Motor neuron (in vitro differentiated cells): Measurements from ENCODE around the gene NSUN2. TPM values are rescaled to one million over a fixed set of nuclear protein-coding genes. Genes with fewer than 3 reads are reported as not detected.
"Not testable (repeated sequence)": the region's sequence is repeated elsewhere in the genome, so short reads cannot be mapped to it uniquely, and the experiment has no call there.

ENCODE experiments used
- ATAC-seq, 8 experiments: fragments of 200-7000 bp; cut with Tn5 transposase; replicated peaks in 6 of 8; 2 replicates each; pipeline ENCODE4 v1.8.0; 2021; ENCODE audit warnings: mild to moderate bottlenecking in 8 of 8, moderate library complexity in 8 of 8
- H3K27ac ChIP-seq, 2 donors: fragments of 250-450 bp; sonication (Bioruptor Pico); 2 replicates each; pipeline ENCODE4 v1.9.0; 2021; ENCODE audit warnings: antibody characterized with exemption in 2 of 2, mild to moderate bottlenecking in 2 of 2, moderate library complexity in 1 of 2
- H3K4me1 ChIP-seq, 2 donors: fragments of 250-450 bp; sonication (Bioruptor Pico); replicated peaks in 1 of 2; 2 replicates each; pipeline ENCODE4 v1.6.1; 2021; ENCODE audit warnings: antibody characterized with exemption in 2 of 2, mild to moderate bottlenecking in 2 of 2, moderate library complexity in 1 of 2
- H3K4me3 ChIP-seq, 5 donors: fragments of 250-450 bp; sonication (Bioruptor Pico); 2 replicates each; pipeline ENCODE4 v1.9.0; 2021; ENCODE audit warnings: antibody characterized with exemption in 5 of 5, mild to moderate bottlenecking in 5 of 5, moderate library complexity in 4 of 5
- WGBS, 10 experiments: fragments of 450-650 bp; shearing (Covaris generic); methylation state at CpG; one replicate each; pipeline ENCODE4 v1.0.0; 2022; 5-methylcytosine and 5-hydroxymethylcytosine counted together
- in situ Hi-C, 9 experiments: fragments of 400-800 bp; cut with MboI; loops; one replicate each; pipeline ENCODE4 v1.15.0; 2021; ENCODE audit warnings: low sequenced_read_pairs in 9 of 9, low pct_unique_long_range_greater_than_20kb in 2 of 9; ENCODE audit not compliant: unreplicated experiment in 9 of 9
- total RNA-seq, 8 experiments: library from RNA; unstranded; fragments of 300-600 nt; gene quantifications; 2 replicates each; pipeline versions ENCODE4 v1.2.3 to v1.2.4, GENCODE V29; 2022

The NSUN2 gene
- 10 to 100 TPM; 20.6 to 86.7 (median 35.2) TPM for total RNA-seq

DNA sequence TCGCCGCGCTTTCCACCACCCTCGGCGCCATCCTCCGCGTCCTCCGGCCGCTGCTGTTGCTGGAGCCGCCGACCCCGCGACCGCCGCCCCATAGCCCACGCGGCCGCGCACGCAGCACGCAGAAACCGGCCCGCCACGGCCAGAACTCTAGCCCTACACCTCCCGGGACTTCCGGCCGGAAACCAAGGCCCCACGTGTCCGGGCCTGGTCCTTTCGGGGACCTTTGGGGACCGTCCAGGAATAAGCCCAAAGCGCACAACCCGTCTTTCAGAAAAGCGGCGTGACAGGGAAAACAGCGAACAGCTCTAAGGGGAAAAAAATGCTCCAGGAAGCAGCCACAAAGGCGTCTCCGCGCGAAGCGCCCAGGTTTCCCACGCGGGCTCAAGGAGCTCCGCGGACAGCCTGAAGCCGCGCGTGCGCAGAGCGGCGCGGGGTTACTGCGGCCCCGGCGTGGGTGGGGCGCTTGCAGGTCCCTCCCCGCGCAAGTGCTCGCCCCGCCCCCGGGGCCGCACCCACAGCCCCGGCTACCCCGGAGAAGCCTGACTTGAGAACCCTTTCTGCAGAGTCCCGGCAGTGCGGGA lies at the start of gene NSUN2, which contains the start of gene SRD5A1:
NSUN2 (minus strand) TSS at position 157 of the 581 bp plus-strand sequence; CDS start at position 92, 65 bp downstream.
SRD5A1 (plus strand) TSS at position 553 of the 581 bp plus-strand sequence. CDS start 137 bp downstream, outside the sequence.
- H3K27ac ChIP-seq = peak within 1 kb of the TSS; percentile 99 to 100
- in situ Hi-C loops = loop anchor here in 3 of 9 experiments (10.0 to 25.0 kb wide), 2 partner anchors 104 to 112 kb away; no protein-coding TSS in a partner anchor
- peaks cover 6 to 14% of the 10 kb centered on the region in 2 donors for H3K4me1 ChIP-seq
- 0 to 2% (median 0%) methylated on average over 2 to 21 of the region's 66 CpGs; no CpG with 5 or more reads in 6 of the 10 experiments for WGBS, 10 experiments
- H3K4me3 ChIP-seq = peak within 1 kb of the TSS; percentile 50 to 86 (median 70)
- ATAC-seq = peak; percentile 82 to 90 (median 89)

DNA sequence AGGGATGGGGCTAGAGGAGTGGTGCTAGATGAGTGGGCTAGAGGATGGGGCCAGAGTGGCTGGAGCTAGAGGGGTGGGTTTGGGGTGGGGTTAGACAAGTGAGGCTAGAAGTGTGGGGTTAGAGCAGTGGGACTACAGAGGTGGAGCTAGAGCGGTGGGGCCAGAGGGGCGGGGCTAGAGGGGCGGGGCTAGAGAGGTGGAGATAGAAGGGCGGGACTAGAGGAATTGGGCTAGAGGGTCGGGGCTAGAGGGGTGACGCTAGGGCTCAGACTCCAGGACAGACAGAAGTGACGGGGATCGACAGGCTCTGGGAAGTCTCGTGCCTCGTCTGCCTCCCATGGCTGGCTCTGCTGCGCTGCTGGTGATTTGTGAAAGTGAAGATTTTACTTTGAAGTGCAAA lies 49.4 kb upstream of the NSUN2 start:
- Histone ChIP-seq H3K4me1 (no peaks in the 10 kb centered on the region), H3K4me3 (no peak overlapping the region), H3K27ac (no peak overlapping the region)
- in situ Hi-C loops = no loop called here
- ATAC-seq = no peak
- 29 to 83% (median 47%) methylated on average over 1 to 3 of the region's 11 CpGs; no CpG with 5 or more reads in 7 of the 10 experiments for WGBS, 10 experiments

DNA sequence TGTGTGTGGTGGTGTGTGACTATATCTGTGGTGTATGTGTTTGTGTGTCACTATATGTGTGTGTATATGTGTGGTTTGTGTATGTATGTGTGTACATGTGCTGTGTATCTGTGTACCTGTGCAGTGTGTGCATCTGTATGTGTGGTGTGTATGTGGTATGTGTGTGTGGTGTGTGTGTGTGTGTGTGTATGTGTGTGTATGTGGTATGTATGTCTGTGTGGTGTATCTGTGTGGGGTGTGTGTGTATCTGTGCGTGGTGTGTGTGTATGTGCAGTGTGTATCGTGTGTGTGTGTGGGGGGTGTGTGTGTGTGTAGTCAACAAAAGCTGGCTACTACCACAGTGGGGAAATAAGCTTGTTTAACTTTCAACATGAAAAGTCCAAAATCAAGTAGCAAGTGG lies 48.8 kb upstream of the NSUN2 start:
- H3K4me1 ChIP-seq = no peaks in the 10 kb centered on the region
- in situ Hi-C loops = no loop called here
- no peak overlapping the region for H3K4me3 ChIP-seq
- H3K27ac ChIP-seq = no peak overlapping the region
- 33 to 69% (median 60%) methylated on average over 1 to 2 of the region's 2 CpGs; no CpG with 5 or more reads in 5 of the 10 experiments for WGBS, 10 experiments
- no peak for ATAC-seq

DNA sequence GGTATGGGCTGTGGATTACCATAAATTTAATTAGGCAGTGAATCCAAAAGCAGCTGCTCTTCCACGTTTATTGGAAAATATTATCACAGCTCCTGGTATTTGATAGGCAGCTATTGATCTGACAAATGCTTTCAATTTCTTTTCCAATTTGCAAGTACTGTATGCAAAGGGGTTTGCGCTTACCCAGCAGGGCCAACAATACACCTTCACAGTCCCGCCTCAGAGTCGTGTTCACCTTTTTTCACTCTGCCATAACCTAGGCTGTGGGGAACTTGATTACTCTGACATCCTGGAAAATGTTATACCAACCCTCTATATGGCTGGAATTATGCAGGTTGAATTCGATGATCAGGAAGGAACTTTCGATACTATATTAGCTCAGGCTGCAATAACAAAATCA lies 48.1 kb upstream of the NSUN2 start:
- Histone ChIP-seq H3K27ac (no peak overlapping the region), H3K4me3 (no peak overlapping the region), H3K4me1 (no peaks in the 10 kb centered on the region)
- ATAC-seq = no peak
- in situ Hi-C loops = no loop called here
- 0 to 65% (median 57%) methylated on average over 1 to 6 of the region's 6 CpGs; no CpG with 5 or more reads in 1 of the 10 experiments for WGBS, 10 experiments

DNA sequence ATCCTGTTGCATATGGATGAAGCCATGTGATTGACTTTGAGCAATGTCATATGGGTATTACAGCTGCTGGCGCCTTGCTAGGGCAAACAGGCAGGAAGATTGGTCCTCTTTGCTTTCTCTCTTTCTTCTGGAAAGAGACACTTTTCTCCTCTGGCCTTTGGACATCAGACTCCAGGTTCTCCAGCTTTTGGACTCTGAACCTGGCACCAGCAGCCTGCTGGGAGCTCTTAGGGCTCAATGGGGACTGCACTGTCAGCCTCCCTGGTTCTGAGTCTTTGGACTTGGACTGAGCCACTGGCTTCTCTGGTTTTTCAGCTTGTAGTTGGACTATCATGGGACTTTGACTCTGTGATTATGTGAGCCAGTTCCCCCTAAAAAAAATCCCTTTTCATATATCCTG lies 45.5 kb upstream of the NSUN2 start:
- ATAC-seq = no peak
- in situ Hi-C loops = no loop called here
- 25 to 100% (median 80%) methylated on average over 1 of the region's 1 CpG; no CpG with 5 or more reads in 5 of the 10 experiments for WGBS, 10 experiments

DNA sequence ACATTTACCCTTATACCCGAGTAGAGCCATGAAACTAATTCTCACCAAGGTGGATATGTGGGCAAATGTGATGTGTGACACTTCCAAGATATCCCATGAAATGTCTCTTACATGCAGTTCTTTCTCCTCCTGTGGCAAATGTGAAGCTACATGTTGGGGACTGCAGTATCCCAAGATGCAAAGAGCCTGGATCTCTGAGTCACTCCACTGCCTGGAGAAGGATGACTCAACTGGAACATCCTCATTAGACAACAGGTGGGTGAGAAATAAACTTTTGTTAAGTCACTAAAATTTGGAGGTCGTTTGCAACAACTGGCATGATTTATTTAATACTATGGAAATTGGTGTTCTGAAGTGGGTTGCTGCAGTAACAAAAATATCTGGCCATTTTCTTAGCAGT lies 43.9 kb upstream of the NSUN2 start:
- no peak overlapping the region for H3K27ac ChIP-seq
- WGBS, 10 experiments = 33 to 87% (median 50%) methylated on average over 1 to 2 of the region's 2 CpGs; no CpG with 5 or more reads in 3 of the 10 experiments
- no peak overlapping the region for H3K4me3 ChIP-seq
- in situ Hi-C loops = no loop called here
- no peaks in the 10 kb centered on the region for H3K4me1 ChIP-seq
- ATAC-seq = no peak

More for the DNA sequence above, 45.5 kb upstream of the NSUN2 start:
- Histone ChIP-seq H3K4me1 (no peaks in the 10 kb centered on the region), H3K4me3 (no peak overlapping the region), H3K27ac (no peak overlapping the region)

DNA sequence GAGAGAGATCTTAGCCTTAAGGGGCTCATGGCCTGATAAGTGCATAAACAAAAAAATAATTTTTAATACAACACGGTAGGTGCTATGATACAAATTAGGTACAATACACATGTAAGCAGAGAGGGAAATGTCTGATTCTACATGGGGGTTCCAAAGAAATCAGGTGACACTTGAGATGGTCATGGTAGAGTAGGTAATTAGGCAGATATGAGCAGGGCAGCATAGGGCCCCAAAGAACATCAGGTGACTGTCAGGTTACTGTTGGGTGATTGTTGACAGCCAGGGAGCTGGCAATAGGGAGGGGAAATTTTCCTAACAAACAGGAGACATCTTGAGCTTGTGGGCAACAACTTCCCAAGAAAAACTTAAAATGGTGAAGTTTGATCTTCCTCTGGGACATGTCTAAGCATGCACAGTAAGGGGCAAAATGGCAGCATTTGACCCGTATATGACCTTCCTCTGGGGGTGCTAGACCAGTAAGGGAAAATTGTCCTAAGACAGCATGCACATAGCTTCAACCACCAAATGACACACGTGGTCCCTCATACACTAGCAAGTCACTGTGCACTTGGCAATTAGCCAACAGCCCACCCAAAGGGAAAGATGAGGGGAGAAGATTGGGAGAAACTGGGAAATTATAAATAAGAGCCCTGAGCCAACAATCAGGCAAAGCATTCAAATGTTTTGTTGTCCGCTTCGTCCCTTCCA lies 43.1 kb upstream of the NSUN2 start:
- H3K4me3 ChIP-seq = no peak overlapping the region
- no peak for ATAC-seq
- H3K27ac ChIP-seq = no peak overlapping the region
- 82 to 100% (median 96%) methylated on average over 1 to 5 of the region's 5 CpGs; no CpG with 5 or more reads in 1 of the 10 experiments for WGBS, 10 experiments
- no peaks in the 10 kb centered on the region for H3K4me1 ChIP-seq
- in situ Hi-C loops = no loop called here

DNA sequence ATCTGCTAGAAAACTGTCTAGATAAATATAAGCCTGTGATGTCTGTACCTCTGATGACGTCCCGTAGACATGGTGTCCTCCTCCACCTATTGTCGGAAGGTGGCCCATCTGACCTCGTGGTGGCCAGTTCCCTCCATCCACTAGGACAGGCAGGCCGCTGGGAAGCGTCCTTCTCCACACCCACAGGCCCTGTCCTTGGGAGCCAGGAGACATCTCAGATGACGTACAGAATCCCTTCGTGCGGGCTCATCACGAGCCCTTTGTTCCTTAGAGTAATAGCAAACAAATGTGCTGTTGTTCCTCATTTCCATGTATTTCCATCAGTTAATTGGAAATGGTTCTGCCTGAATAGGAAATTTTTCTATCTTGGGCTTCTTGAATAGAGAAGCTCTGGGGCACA lies 42.0 kb upstream of the NSUN2 start:
- Histone ChIP-seq H3K4me1 (no peaks in the 10 kb centered on the region), H3K4me3 (no peak overlapping the region), H3K27ac (no peak overlapping the region)
- in situ Hi-C loops = no loop called here
- no peak for ATAC-seq
- WGBS, 10 experiments = 81 to 100% (median 95%) methylated on average over 3 to 7 of the region's 10 CpGs; no CpG with 5 or more reads in 3 of the 10 experiments

DNA sequence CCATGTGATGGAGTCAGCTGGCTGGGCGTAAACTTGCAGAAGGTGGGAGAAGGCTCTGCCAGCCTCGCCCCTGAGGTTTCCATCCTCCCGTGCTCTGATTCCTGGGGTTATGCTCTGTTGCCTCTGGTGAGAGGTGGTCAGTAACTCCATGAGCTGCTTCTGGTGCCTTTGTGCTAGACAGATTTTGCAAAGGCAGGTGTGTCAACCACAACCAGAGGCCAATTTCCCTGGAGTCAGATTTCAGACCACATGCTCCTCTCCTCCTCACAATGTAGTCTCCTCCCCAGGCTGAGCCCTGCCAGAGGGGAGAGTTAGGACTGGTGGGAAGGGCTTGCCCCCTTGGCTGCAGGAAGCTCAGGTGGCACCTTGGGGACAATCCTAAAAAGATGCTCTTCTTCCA lies 41.6 kb upstream of the NSUN2 start:
- H3K4me1 ChIP-seq = no peaks in the 10 kb centered on the region
- no peak for ATAC-seq
- in situ Hi-C loops = no loop called here
- no peak overlapping the region for H3K4me3 ChIP-seq
- 67 to 100% (median 90%) methylated on average over 1 to 3 of the region's 3 CpGs; no CpG with 5 or more reads in 3 of the 10 experiments for WGBS, 10 experiments
- no peak overlapping the region for H3K27ac ChIP-seq

DNA sequence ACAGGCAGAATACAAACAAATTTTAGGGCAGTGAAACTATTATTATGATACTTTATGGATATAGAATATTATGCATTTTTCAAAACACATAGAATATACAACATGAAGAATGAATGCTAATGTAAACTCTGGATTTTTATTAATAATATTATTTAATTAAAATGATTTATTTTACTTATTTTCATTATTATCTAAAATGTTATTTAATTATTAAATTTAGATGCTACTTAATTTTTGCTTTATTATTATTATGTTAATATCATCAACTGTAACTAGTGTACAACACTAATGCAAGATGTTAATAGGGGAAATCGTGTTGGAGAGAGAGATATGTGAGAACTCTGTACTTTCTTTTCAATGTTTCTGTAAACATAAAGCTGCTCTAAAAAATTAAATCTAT lies 41.1 kb upstream of the NSUN2 start:
- in situ Hi-C loops = no loop called here
- ATAC-seq = no peak
- WGBS, 10 experiments = 20 to 100% (median 100%) methylated on average over 1 of the region's 1 CpG; no CpG with 5 or more reads in 4 of the 10 experiments
- H3K4me1 ChIP-seq = no peaks in the 10 kb centered on the region
- H3K27ac ChIP-seq = no peak overlapping the region
- no peak overlapping the region for H3K4me3 ChIP-seq

DNA sequence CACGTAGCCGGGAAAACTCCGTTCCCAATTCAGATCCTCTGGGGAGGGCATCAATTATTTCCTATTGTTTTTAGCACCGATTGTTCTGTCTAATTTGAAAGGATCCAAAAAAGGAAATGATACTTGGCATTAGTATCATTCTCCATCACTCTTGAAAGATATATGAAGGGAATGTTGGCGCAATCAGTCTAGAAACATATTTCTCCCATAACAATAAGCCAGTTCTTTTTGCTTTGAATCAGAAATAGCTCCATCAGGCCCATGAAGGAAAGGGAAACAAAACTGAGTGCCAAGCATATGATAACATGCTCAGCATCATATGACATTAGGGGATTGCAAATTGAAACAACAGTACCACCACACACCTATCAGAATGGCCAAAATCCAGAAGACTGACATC lies 40.2 kb upstream of the NSUN2 start:
- no peak overlapping the region for H3K27ac ChIP-seq
- no peak for ATAC-seq
- no peak overlapping the region for H3K4me3 ChIP-seq
- 82 to 100% (median 97%) methylated on average over 1 to 5 of the region's 5 CpGs; no CpG with 5 or more reads in 3 of the 10 experiments for WGBS, 10 experiments
- no peaks in the 10 kb centered on the region for H3K4me1 ChIP-seq
- in situ Hi-C loops = no loop called here

DNA sequence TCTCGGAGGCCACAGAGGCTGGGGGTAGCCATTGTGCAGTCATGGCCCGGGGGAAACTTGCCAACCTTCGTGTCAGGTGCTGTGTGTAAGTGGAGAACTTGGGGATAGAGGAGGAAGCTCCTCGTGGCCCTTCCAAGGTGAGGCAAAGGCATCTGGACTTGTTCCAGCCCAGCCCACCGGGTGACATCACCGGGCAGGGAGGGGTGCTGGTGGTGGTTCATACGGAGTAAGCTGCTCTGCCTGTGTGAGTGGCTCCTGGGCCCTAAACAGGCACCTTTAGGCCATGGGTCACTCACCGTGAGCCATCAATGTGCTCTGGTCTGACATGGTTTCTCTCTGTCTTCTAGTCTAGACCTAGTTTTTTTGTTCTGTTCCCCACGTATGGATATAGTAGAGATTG lies 35.9 kb upstream of the NSUN2 start:
- H3K4me1 ChIP-seq, in situ Hi-C loops, ATAC-seq, H3K27ac ChIP-seq, H3K4me3 ChIP-seq: not testable (repeated sequence)
- WGBS, 10 experiments = 60 to 100% (median 81%) methylated on average over 1 to 5 of the region's 9 CpGs

DNA sequence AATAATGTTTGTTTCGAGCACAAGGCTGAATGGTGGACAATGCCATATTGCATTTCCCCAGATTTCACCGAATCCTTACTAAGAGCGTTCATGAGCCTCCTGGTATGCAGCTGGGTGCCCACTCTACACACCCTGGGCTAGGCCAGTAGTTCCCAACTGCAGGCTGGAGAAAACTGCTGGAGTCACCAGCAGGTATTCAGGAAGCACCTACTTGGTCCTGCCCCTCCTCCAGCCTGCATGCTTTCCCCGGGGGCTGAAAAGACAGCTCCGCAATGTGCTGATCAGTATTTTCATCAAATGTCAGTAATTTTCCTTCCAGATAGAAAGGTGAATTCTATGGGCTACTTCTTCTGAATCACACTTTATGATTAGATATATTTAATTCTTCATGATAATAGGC lies 34.8 kb upstream of the NSUN2 start:
- no peak for ATAC-seq
- in situ Hi-C loops = no loop called here

More for the DNA sequence above, 34.8 kb upstream of the NSUN2 start:
- no peak overlapping the region for H3K27ac ChIP-seq
- no peaks in the 10 kb centered on the region for H3K4me1 ChIP-seq
- WGBS, 10 experiments = 86 to 100% (median 100%) methylated on average over 1 to 5 of the region's 5 CpGs; no CpG with 5 or more reads in 1 of the 10 experiments
- no peak overlapping the region for H3K4me3 ChIP-seq
